Thyroid gland (tissue), 4 donors: ENCODE measurements around the gene GIGYF1.

Experiments used
- POLR2A ChIP-seq, 2 donors: fragments of 450-650 bp; IDR thresholded peaks; one replicate each; pipeline ENCODE4 v1.6.1; 2017; ENCODE audit warnings: antibody characterized with exemption in 2 of 2, mild to moderate bottlenecking in 2 of 2, moderate library complexity in 1 of 2
- TF ChIP-seq, protein P1 (sequence below), 6 experiments: fragments of 200-600 bp in 3 of 6; fragments of 450-650 bp in 3 of 6; sonication (generic) in 3 of 6; IDR thresholded peaks; one replicate each; pipeline ENCODE4 v1.5.1; 2016 to 2019; ENCODE audit warnings: antibody characterized with exemption in 6 of 6, mild to moderate bottlenecking in 2 of 6, inconsistent platforms in 1 of 6, moderate library complexity in 1 of 6

DNA sequence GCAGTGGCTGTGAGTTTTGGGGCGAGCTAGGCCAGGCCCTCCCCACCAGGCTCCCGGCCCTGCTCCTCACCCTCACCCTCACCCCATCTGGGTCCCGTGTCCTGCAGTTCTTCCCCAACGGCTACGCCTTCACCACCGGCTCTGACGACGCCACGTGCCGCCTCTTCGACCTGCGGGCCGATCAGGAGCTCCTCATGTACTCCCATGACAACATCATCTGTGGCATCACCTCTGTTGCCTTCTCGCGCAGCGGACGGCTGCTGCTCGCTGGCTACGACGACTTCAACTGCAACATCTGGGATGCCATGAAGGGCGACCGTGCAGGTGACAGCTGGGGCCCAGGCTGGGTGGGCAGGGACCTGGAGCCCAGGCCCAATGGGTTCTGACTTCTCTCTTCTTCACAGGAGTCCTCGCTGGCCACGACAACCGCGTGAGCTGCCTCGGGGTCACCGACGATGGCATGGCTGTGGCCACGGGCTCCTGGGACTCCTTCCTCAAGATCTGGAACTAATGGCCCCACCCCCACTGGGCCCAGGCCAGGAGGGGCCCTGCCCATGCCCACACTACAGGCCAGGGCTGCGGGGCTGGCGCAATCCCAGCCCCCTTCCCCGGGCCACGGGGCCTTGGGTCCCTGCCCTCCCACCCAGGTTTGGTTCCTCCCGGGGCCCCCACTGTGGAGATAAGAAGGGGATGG, 15.6 kb downstream of the GIGYF1 start:
- TF ChIP-seq, protein P1, sequence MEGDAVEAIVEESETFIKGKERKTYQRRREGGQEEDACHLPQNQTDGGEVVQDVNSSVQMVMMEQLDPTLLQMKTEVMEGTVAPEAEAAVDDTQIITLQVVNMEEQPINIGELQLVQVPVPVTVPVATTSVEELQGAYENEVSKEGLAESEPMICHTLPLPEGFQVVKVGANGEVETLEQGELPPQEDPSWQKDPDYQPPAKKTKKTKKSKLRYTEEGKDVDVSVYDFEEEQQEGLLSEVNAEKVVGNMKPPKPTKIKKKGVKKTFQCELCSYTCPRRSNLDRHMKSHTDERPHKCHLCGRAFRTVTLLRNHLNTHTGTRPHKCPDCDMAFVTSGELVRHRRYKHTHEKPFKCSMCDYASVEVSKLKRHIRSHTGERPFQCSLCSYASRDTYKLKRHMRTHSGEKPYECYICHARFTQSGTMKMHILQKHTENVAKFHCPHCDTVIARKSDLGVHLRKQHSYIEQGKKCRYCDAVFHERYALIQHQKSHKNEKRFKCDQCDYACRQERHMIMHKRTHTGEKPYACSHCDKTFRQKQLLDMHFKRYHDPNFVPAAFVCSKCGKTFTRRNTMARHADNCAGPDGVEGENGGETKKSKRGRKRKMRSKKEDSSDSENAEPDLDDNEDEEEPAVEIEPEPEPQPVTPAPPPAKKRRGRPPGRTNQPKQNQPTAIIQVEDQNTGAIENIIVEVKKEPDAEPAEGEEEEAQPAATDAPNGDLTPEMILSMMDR (IDR thresholded peaks at IDR 0.05) = no peak
- no peak for TF ChIP-seq POLR2A (IDR thresholded peaks at IDR 0.05)
